GM21367 (cell line): Measurements from ENCODE around the gene RGS12.

Source experiments
- ATAC-seq: cut with Tn5 transposase; IDR thresholded peaks from one replicate; pipeline ENCODE4 v1.9.1; 2021; ENCODE audit not compliant: unreplicated experiment

The RGS12 gene

DNA sequence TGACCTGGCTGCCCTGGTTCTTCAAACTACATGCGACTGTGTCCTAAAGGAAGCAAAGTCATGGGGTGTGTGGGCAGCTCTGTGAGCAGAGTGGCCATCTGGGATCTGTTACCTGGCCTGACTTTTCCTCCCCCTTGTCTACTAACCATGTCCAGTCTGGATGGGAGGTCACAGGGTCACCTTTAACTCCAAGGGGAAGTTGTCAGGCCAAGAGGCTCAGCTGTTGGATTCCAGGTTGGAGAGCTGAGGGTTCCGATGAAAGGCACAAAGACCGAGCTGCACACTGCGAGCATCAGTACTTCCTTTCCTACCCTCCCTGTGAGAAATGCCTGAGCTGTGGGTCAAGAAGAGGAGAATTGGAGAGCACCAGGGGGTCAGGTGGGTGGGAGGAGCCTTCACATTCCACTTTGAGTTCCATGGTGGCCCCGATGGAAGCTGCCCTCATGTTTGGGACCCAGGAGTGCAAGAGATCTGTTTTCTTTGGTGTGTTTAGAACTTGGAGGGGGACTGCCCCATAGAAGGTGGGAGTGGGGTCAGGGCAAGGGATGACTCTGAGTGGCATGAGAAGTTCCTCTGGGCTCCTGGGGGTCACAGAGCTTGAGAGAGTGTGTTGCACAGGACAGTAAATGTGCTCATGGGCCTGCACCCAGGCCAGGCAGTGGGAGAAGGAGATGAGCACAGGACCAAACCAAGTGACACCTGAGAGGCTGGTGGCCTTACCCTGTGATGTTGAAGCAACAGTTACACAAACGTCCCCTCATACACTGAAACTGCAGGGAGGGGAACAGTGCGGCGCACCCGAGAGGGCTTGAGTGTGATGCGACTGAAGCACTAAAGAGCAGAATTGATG is 36.2 kb downstream of the RGS12 start:
- ATAC-seq = no peak

DNA sequence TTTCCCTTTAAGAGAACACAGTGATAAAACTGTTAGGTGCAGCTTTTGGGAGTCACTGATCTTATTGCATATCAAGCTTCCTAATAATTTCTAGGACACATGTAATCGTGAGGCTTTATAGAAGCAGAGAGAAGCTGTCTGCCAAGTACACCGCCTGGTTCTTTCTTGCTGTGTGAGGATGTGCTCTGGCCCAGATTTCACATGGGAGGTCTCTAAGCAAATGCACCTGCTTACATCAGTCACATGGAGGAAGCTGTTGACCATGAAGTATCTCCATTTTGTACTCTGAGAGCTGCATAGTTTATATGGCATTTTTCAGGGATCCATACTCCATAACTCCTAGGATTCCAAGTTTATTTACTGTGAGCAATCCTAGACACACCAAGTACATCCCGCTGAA is 37.1 kb downstream of the RGS12 start:
- no peak for ATAC-seq

DNA sequence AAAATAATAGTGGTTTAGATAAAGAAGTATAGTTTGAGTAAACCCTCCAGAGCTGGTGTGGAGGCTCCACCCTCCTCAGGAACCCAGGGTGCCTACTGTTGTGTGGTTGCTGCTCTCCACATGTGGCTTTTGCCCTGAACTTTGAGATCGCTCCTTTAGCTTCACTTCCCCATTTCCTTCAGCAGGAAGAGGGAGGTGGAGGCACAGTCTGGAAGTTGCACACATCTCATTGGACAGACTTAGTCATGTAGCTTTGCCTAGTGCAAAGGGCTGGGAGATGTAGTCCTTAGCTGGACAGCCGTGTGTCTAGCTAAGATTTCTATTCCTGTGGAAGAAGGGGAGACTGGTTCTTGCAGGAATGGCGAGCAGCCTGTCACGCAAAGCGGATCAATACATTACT is 37.9 kb downstream of the RGS12 start:
- no peak for ATAC-seq

DNA sequence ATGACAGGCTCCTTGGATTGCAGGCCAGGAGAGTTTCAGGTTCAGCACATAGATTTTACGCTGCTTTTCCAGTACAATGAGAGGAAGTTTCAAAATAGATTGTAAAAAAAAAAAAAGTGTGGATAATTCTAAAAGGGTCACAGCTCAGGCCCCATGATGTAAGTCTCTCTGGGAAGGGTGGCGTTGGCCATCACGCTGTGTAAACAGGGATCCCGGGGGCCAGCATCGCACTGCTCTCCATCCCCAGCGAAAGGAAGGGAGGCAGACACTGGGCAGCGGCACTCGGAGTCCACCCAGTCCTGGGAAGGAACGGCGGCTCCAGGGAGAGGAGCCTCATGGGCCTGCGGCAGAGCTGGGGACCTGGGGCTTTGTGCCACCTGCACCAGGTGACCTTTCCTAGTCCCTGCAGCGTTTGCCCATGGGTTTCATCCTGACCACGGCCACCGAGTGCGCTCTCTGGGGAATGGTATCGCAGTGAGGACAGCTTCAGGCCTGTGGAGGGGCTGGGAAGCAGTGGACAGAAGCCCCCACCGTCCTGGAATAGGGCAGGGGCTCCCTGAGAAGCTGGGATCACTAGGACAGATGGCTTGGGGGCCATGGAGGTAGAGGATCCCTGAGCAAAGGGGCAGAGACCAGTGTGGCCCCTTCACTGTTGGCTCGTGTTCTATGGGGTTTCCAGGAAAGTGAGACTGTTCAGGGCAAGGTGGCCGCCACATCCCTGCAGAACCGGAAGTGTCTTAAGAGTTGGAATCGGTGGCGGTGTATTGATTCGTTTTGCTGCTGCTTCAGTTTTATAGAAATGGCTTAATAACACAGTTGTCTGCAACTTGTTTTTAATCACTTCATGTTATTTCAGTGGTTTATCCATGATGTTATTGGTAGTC is 38.9 kb downstream of the RGS12 start:
- no peak for ATAC-seq

DNA sequence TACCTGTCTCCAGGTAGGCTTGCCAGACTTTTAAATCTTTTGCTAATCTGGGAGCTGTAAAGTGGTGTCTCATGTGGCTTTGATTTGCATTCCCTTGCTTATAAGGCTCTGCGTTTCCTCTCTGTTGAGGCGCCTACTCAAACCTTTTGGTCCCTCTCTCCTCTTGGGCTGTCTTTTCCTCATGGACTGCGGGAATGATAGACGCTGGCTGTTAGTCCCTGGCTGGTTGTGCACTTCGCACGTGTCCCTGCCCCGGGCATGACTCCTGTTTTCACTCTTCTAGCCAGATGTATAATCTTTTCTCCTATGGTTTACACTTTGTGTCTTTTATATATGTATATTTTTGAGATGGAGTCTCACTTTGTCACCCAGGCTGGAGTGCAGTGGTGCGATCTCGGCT is 39.7 kb downstream of the RGS12 start:
- no peak for ATAC-seq

DNA sequence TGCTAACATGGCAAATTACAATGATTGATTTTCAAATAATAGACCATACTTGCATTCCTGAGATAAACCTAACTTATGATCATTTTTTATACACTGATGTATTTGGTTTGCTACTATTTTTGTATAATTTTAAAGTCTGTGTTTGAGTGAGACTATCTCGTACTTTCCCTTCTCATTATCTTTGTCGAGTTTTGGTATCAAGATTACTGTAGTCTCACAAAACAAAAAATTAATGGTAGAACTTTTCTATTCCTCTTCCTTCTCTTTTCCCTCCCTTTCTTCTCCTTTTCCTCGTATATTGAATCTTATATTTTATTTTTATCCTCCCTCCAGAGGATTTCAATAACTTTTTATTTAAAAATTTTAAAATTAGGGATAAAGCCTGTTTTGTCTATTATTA is 41.5 kb downstream of the RGS12 start:
- ATAC-seq = no peak

DNA sequence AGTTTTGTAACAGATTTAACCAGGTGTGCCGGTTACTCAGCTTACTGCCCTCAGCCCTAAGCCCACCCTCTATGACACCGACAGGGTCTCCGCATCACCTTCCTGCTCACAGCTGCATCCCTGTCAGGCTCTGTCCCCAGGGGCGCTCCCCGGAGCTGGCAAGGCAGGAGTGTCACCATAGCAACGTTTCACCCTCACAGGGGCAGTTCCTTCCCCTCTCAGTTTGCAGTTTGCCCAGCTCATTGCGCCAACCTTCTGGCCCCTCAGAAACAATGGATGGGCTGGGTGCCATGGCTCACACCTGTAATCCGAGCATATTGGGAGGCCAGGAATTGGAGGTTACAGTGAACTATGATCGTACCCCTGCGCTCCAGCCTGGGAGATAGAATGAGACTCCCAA is 42.6 kb downstream of the RGS12 start:
- no peak for ATAC-seq

DNA sequence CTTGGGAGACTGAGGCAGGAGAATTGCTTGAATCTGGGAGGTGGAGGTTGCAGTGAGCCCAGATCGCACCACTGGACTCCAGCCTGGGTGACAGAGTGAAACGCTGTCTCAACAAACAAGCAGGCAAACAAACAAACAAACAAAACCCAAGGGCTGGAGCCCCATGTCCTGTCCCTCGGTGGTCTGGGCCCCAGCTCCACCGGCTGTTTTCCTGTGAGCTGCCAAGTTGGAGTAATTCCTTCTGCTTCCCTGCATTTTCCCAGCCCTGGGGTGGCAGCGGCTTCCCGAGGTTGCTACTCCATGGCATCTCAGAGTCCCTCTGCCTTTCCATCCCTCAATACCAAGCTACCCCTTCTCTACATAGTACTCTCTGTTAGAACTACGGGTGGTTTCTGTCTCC is 43.2 kb downstream of the RGS12 start:
- no peak for ATAC-seq

DNA sequence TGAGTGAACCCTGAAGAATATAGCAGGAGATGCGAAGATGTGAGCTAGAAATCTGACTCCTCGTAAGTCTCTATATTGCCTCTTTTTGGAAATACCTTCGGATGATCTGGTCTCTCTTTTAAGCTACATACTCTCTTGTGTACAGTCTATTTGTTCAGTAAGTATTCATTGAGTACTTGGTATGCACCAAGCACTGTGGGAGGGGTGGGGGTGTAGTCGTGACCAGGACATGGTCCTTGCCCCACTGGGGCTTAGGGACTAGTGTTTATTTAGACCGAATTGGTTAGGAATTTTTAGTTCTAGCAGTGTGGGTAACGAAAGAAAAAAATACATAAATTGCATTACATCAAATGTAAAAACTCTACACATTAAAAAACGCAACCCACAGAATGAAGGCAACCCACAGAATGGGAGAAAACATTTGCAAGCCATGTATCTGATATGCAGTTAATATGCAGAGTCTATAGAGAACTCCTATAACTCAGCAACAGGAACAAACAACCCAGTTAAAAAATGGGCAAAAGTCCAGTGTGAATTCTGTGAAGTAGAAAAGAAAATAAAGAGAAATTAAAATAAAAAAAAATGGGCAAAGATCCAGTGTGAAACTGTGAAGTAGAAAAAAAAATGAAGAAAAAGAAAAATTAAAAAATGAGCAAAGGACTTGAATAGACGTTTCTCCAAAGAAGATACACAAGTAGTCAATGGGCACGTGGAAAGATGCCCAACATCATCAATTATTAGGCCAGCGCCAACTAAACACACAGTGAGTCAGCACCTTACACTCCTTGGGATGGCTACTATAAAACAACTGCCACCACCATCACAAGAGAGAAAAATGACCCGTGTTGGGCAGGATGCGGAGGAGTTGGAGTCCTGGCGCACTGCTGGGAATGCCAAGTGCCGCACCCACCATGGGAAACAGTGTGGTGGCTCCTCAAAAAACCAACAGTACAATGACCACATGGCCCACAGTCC is 43.8 kb downstream of the RGS12 start:
- no peak for ATAC-seq

DNA sequence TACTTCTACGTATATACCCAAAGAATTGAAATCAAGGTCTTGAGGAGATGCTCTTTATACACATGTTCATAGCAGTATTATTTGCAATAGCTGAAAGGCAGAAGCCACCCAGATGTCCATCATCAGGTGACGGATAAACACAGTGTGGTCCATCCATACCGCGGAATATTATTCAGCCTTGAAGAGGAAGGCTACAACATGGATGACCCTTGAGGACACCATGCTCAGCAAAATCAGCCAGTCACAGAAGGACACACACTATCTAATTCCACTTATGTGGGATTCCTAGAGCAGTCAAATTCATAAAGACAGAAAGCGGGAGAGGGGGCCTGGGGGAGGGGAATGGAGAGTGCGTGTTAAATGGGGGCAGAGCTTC is 44.5 kb downstream of the RGS12 start:
- no peak for ATAC-seq

DNA sequence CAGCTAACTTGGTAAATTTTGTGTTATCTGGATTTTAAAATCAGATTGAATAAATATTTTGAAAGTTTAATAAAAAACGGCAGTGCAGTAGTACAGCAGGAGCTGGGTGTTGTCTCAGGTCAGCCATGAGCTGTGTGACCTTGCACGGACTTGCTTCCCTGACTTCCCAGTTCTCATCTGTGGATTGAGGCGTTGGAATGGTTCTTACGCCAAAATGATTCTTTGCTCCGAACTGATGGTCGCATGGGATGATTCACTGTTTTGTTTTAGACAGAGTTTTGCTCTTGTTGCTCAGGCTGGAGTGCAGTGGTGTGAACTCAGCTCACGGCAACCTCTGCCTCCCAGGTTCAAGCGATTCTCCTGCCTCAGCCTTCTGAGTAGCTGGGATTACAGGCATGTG is 45.0 kb downstream of the RGS12 start:
- ATAC-seq = no peak

DNA sequence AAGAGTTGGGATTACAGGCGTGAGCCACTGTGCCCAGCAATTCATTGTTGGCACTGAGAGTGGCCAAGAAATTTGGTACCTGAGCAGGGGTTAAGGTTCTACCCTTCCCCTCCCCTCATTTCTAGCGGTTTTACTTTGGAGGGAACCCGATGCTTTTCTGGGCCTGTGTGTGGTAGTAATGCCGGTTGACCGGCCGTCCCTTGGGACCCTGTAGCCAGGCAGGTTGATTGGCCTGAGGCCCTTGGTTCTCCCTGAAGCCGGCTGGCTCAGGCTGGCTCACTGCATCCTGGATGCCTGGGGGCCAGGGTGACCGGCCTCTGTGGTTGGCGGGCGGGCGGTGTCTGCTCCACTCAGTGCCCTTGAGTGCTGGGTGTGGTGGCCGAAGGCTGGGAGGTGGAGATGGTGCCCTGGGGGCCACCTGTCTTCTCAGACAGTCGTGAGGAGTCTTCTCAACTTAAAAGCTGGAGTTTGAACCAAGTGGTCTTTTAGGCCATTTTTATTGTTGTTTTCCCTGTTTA is 45.6 kb downstream of the RGS12 start:
- ATAC-seq = no peak

DNA sequence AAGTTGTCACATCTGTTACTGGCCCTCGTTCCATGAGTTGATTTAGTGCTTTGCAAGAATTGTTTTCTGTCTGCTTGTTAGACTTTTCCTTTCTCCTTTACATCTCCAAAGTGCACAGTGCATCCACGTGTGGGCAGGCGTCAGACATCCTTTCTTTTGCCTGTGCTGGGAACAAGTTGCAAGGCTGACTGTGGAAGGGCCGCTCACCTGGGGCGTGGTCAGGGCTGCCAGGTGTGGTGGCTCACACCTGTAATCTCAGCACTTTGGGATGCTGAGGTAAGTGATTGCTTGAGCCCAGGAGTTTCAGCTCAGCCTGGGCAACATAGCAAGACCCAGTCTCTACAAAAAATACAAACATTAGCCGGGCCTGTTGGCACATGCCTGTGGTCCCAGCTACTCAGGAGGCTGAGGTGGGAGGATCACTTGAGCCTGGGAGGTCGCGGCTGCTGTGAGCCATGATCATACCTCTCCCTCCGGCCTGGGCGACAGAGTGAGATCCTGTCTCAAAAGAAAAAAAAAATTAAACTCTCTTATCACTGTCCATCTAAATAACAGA is 46.2 kb downstream of the RGS12 start:
- no peak for ATAC-seq

DNA sequence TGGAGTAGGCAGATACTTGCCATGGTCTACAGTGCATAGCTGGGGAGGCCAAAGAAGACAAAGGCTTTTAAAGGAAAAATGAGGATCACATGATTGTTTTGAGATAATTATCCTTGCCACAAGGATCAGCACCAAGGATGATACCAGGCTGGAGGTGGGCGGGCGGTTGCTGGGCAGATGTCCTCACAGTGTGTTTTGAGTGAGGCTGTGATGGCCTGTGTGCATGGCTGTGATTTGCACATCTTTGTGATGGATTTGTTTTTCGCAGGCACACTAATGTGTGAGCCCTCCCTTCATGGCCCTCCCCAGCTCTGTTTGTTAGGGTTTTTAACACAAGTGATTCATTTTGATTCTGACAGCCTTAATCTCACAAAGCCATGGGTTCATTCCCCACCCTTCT is 46.8 kb downstream of the RGS12 start:
- no peak for ATAC-seq

DNA sequence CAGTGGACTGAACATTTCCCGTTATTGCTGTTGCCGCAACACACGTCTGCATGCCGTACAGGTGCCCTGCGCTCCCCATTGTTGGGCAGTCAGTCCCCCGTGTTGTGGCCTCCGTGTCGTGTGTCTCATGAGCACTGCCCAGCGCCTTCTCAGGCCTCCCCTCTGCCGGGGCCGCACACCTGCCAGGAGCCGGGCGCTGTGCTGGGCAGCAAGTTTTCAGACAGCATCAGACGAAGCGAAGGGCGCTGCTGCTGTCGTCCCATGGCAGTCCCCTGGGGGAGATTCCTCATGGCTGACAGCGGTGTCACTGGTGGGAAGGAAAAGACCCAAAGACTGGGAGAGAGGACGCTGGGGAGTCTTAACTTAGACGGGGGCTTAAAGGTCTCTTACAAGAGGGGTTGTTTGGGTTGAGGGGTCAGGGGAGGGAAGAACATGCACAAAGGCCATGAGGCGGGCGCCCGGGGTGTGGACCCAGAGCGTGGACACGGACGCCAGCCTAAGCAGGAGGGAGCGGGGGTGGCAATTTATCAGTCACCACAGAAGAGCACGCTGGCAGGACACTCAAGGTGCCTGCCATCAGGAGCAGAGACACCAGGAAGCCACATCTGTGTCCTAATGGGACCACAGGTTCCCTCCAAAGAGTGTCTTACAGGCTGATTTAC is 47.3 kb downstream of the RGS12 start:
- no peak for ATAC-seq

DNA sequence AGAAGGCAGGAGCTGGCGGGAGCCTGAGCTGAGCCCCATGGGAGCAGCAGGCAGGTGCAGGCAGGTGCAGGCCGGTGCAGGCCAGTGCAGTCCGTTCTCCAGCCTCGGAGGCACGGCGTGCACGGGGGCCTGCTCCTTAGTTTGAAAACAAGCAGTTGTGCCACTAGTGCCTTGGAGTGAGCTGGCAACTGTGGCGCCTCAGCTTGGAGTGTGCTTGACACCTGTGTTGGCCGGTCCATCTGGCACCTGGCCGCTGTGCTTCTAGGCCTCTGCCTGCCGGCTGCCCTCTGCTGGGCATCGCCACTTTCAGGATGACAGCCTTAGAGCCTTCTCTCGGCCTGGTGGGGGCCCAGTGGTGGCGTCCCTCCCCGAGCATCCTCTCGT is 47.9 kb downstream of the RGS12 start:
- ATAC-seq = no peak

DNA sequence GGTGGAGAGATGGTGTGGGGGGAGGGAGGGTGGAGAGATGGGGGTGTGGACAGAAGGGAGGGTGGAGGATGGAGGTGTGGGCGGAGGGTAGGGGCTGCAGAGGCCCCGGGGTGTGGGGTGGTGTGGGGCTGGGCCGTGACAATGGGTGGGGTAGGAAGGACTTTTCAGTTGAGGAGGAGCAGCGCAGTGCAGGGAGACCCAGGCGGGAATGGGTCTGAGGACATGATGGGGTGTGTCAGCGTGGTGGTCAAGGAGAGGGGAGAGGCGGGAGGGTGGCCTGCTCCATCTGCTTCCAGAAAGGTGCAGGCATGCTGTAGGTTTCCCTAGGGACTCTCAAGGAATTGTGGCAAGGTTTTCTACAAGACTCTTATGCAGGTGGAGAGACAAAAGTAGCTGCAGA is 48.9 kb downstream of the RGS12 start:
- ATAC-seq = no peak

DNA sequence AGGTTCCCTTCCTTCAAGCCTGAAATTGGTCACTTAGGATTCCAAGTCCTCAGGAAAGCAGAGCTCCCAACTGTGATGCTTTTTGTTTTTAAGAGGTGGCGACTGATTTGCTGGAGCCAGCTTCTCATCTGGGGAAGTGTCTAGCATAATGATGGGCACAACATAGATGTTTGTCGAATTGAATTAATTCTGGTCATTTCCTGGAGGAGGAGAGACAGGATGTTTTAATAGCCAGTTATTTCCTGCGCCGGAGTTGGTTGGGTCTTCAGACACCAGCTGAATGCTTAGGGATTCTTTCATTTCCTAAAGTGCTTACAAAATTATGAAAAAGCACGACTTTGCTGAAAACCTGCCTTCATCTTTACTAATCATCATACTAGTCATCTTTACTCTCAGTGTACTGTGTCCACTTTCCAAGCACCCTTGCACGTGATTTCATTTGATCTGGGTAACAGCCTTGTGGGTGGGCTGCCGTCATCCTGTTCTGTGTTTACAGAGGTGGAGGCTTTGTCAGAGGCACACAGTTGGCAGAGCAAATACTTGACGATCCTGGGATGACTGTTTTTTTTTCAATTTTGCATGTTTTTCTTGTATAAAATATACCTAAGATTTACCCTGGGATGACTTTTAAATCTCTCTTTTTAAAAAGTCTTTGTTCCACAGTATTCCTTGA is 49.5 kb downstream of the RGS12 start:
- ATAC-seq = no peak
